Measurements from ENCODE around the gene CHAMP1. TPM values are rescaled to one million over a fixed set of nuclear protein-coding genes. Genes with fewer than 3 reads are reported as not detected.

Gene CHAMP1
- total RNA-seq, 1 experiment from 2014 or later, result 15.3 TPM

- ChIA-PET POLR2A (no interaction called here), CTCF (no interaction called here)
- Histone ChIP-seq H3K36me3 (ENCODE audit: control insufficient read depth, insufficient read depth, low read length) (peaks cover 20% of the 10 kb centered on the region), H3K4me3 (ENCODE audit: low read depth in 2 of 2, low read length in 2 of 2) (no peak overlapping the region), H3K4me1 (ENCODE audit: control insufficient read depth, insufficient read depth, low read length) (no peaks in the 10 kb centered on the region), H3K27ac (ENCODE audit: low read length) (no peak overlapping the region), H3K9me3 (ENCODE audit: control insufficient read depth, insufficient read depth, low read depth, low read length) (no peaks in the 10 kb centered on the region), H3K27me3 (ENCODE audit: control insufficient read depth, insufficient read depth, low read length) (no peaks in the 10 kb centered on the region)
- in situ Hi-C loops (cut with HindIII; ENCODE audit: low pct_unique_long_range_greater_than_20kb, low sequenced_read_pairs) (no loop called here), intact Hi-C loops (cut with micrococcal nuclease; ENCODE audit: unreplicated experiment) (no loop called here)
- no peak for TF ChIP-seq SIN3A (IDR thresholded peaks at IDR 0.05; ENCODE audit: borderline replicate concordance, insufficient read depth, low read depth, low read length)
- TF ChIP-seq REST (IDR thresholded peaks at IDR 0.05; ENCODE audit: insufficient read depth in 1 of 2, low read depth in 2 of 2, low read length in 1 of 2), result no peak
- no peak for TF ChIP-seq POLR2AphosphoS5 (IDR thresholded peaks at IDR 0.05; ENCODE audit: low read depth, low read length)
- no peak for TF ChIP-seq CTCF (IDR thresholded peaks at IDR 0.05)
- TF ChIP-seq TCF7L2 (IDR thresholded peaks at IDR 0.05; ENCODE audit: low read depth, low read length), result no peak
- no peak for DNase-seq (ENCODE audit: low read depth, low spot score)
- no TSS peak for BruUV-seq (replicated peaks)
- ATAC-seq, result no peak
These were observed 48.1 kb upstream of the CHAMP1 start for GRCh38 chr13:114266241-114266640.

GRCh38 chr13:114268344-114269280 lies 45.7 kb upstream of the CHAMP1 start:
- BruUV-seq (replicated peaks), result no TSS peak
- in situ Hi-C loops (cut with HindIII; ENCODE audit: low pct_unique_long_range_greater_than_20kb, low sequenced_read_pairs) (no loop called here), intact Hi-C loops (cut with micrococcal nuclease; ENCODE audit: unreplicated experiment) (no loop called here)
- H3K9me3 ChIP-seq (ENCODE audit: control insufficient read depth, insufficient read depth, low read depth, low read length), result no peaks in the 10 kb centered on the region
- TF ChIP-seq POLR2AphosphoS5 (IDR thresholded peaks at IDR 0.05; ENCODE audit: low read depth, low read length), result no peak
- TF ChIP-seq SIN3A (IDR thresholded peaks at IDR 0.05; ENCODE audit: borderline replicate concordance, insufficient read depth, low read depth, low read length), result no peak
- no peak for TF ChIP-seq CTCF (IDR thresholded peaks at IDR 0.05)
- no peak for TF ChIP-seq TCF7L2 (IDR thresholded peaks at IDR 0.05; ENCODE audit: low read depth, low read length)
- TF ChIP-seq REST (IDR thresholded peaks at IDR 0.05; ENCODE audit: insufficient read depth in 1 of 2, low read depth in 2 of 2, low read length in 1 of 2), result no peak
- ATAC-seq (no peak), DNase-seq (ENCODE audit: low read depth, low spot score) (no peak)
- CTCF ChIA-PET, result no interaction called here
- H3K4me3 ChIP-seq (ENCODE audit: low read depth in 2 of 2, low read length in 2 of 2), result no peak overlapping the region
- H3K27ac ChIP-seq (ENCODE audit: low read length), result no peak overlapping the region
- POLR2A ChIA-PET, result interaction anchor here (0.7 kb wide), 1 partner anchor 11 kb away, joined by 3 read pairs; no protein-coding TSS in a partner anchor
- H3K36me3 ChIP-seq (ENCODE audit: control insufficient read depth, insufficient read depth, low read length), result peaks cover 22% of the 10 kb centered on the region; the same call in 1 of the 2 replicates
- H3K4me1 ChIP-seq (ENCODE audit: control insufficient read depth, insufficient read depth, low read length), result no peaks in the 10 kb centered on the region
- no peaks in the 10 kb centered on the region for H3K27me3 ChIP-seq (ENCODE audit: control insufficient read depth, insufficient read depth, low read length)

All from Panc1 (cell line).